Activated CD4-positive, alpha-beta memory T cell treated with anti-CD3 and anti-CD28 coated beads for 36 hours (primary cell): ENCODE data around the gene ZNF367. TPM values are rescaled to one million over a fixed set of nuclear protein-coding genes. Genes with fewer than 3 reads are reported as not detected.
"Not testable (repeated sequence)": the region's sequence is repeated elsewhere in the genome, so short reads cannot be mapped to it uniquely, and the experiment has no call there.

ENCODE experiments used
- CTCF ChIA-PET: fragments of 350-600 bp; sonication (Branson Sonifier 250); formaldehyde crosslinking; loops from one replicate; lab custom pipeline; 2021; ENCODE audit warnings: antibody characterized with exemption, inconsistent platforms; lab: Charles Lee
- POLR2A ChIA-PET: fragments of 350-600 bp; sonication (Branson Sonifier 250); formaldehyde crosslinking; loops from one replicate; lab custom pipeline; 2021; ENCODE audit warnings: antibody characterized with exemption; lab: Charles Lee
- DNase-seq: peaks from one replicate; pipeline ENCODE4 v3.0.0-alpha.2; 2020
- H3K27ac Mint-ChIP-seq: one replicate; pipeline ENCODE4 v1.8.0; 2021; ENCODE audit warnings: mixed read lengths
- H3K27me3 Mint-ChIP-seq: one replicate; pipeline ENCODE4 v1.8.0; 2021; ENCODE audit warnings: mixed read lengths
- H3K36me3 Mint-ChIP-seq: one replicate; pipeline ENCODE4 v1.8.0; 2021; ENCODE audit warnings: mixed read lengths
- H3K4me1 Mint-ChIP-seq: one replicate; pipeline ENCODE4 v1.8.0; 2021; ENCODE audit warnings: low read depth, mixed read lengths
- H3K4me3 Mint-ChIP-seq: one replicate; pipeline ENCODE4 v1.8.0; 2021; ENCODE audit warnings: mild to moderate bottlenecking, mixed read lengths
- H3K9me3 Mint-ChIP-seq: one replicate; pipeline ENCODE4 v1.8.0; 2021; ENCODE audit warnings: mixed read lengths
- intact Hi-C: fragments of 100-400 bp; cut with micrococcal nuclease; formaldehyde crosslinking; loops from one replicate; pipeline ENCODE4 v1.15.1; 2023
- total RNA-seq, 2 experiments: library from RNA; stranded (reverse); gene quantifications; one replicate each; pipeline ENCODE4 v1.2.3, GENCODE V29; 2021

The ZNF367 gene
- total RNA-seq, 2 experiments from 2014 or later: 29.0 to 30.1 TPM

DNA sequence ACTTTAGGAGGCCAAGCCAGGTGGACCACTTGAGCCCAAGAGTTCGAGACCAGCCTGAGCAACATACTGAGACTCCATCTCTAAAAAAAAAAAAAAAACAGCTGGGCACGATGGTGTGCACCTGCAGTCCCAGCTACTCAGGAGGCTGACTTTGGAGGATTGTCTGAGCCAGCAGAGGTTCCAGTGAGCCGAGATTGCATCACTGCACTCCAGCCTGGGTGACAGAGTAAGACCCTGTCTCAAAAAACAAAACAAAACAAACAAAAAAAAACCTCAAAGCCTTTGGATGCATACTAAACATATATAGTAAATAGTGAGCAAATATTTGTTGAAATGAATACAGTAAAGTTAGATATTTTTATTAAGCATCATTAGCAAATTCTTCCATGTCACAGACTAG is 40.0 kb downstream of the ZNF367 start:
- intact Hi-C loops: no loop called here
- H3K4me1 Mint-ChIP-seq: peaks cover 22% of the 10 kb centered on the region
- H3K36me3 Mint-ChIP-seq: no peaks in the 10 kb centered on the region
- ChIA-PET POLR2A (no interaction called here), CTCF (interaction anchor here (0.6 kb wide), 1 partner anchor 198 kb away, joined by 3 read pairs; no protein-coding TSS in a partner anchor)
- no peaks in the 10 kb centered on the region for H3K27me3 Mint-ChIP-seq
- no peak for DNase-seq
- no peaks in the 10 kb centered on the region for H3K9me3 Mint-ChIP-seq
- H3K4me3 Mint-ChIP-seq: no peak overlapping the region
- no peak overlapping the region for H3K27ac Mint-ChIP-seq

DNA sequence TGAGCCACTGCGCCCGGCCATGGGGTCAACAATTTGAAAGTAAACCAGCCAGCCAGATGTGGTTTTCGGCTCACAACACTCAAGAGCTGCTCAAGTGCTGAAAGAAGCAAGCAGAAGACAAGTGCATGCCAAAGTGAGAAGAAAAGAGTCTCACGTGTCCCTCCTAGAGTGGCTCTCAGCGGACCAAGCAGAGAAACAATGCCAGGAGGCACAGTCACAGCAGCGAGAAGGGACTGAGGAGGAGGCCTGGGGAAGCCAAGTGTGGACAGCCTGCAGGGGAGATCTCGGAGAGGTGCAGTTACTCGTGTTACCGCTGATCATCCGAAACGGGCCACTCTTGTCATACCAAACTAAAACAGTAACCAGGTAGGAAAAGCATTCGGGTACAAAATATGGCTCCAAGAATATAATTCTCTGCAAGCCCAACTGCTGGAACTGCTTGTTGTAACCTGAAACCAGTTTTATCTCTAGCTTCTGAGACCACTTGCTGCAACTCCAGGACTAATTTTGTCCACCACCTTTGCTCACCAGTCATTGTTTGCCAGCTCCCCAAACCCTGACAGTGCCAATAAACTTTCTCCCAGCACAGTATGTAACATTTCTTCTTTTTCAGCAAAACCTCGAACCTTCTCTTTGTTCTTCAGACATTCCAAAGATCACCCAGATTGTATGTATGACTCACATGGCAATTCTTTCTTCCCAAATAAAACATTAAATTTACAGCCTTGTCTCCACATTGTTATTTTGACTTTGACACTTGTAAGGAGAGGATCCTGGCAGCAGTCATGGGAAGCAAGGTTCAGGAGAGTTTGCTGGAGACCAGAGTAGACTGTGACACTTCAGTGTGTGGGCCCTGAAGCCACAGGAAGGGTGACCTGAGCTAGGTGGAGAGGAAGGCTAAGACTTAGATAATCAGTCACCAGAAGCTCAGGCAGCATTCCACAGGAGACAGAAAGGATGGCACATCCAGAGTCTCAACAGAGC is 41.0 kb downstream of the ZNF367 start:
- intact Hi-C loops: no loop called here
- no peak for DNase-seq
- H3K27me3 Mint-ChIP-seq: no peaks in the 10 kb centered on the region
- no peak overlapping the region for H3K27ac Mint-ChIP-seq
- CTCF ChIA-PET: no interaction called here
- no peak overlapping the region for H3K4me3 Mint-ChIP-seq
- no peaks in the 10 kb centered on the region for H3K9me3 Mint-ChIP-seq
- H3K36me3 Mint-ChIP-seq: no peaks in the 10 kb centered on the region
- POLR2A ChIA-PET: no interaction called here
- peaks cover 14% of the 10 kb centered on the region for H3K4me1 Mint-ChIP-seq

DNA sequence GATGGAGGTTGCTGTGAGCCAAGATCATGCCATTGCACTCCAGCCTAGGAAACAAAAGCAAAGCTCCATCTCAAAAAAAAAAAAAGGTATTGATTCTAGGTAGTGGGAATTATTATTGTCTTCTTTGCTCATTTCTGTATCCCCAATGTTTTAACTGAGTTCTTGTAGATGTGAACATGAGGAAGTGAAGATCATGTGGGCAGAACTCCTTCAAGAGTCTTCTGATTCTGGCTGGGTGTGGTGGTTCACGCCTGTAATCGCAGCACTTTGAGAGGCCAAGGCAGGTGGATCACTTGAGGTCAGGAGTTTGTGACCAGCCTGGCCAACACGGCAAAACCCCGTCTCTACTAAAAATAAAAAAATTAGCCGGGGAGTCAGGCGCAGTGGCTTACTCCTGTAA is 42.7 kb downstream of the ZNF367 start:
- POLR2A ChIA-PET: interaction anchor here (0.7 kb wide), 1 partner anchor 1893 kb away, joined by 3 read pairs; no protein-coding TSS in a partner anchor
- H3K27me3 Mint-ChIP-seq, H3K27ac Mint-ChIP-seq, DNase-seq, H3K4me1 Mint-ChIP-seq, CTCF ChIA-PET, intact Hi-C loops, H3K9me3 Mint-ChIP-seq, H3K4me3 Mint-ChIP-seq, H3K36me3 Mint-ChIP-seq: not testable (repeated sequence)

GRCh38 chr9:96367943-96368342 is 50.2 kb downstream of the ZNF367 start:
- intact Hi-C loops: no loop called here
- no peak for DNase-seq
- H3K27ac Mint-ChIP-seq: no peak overlapping the region
- no peak overlapping the region for H3K4me3 Mint-ChIP-seq
- no peaks in the 10 kb centered on the region for H3K27me3 Mint-ChIP-seq
- peaks cover 7% of the 10 kb centered on the region for H3K36me3 Mint-ChIP-seq
- no peaks in the 10 kb centered on the region for H3K9me3 Mint-ChIP-seq
- H3K4me1 Mint-ChIP-seq: no peaks in the 10 kb centered on the region
- ChIA-PET CTCF (no interaction called here), POLR2A (no interaction called here)

GRCh38 chr9:96363175-96363967 is 54.8 kb downstream of the ZNF367 start:
- intact Hi-C loops: no loop called here
- no peaks in the 10 kb centered on the region for H3K27me3 Mint-ChIP-seq
- no peaks in the 10 kb centered on the region for H3K9me3 Mint-ChIP-seq
- ChIA-PET POLR2A (no interaction called here), CTCF (interaction anchor here (1.4 kb wide), 1 partner anchor 36 kb away, joined by 3 read pairs; no protein-coding TSS in a partner anchor)
- H3K36me3 Mint-ChIP-seq: peaks cover 13% of the 10 kb centered on the region
- no peaks in the 10 kb centered on the region for H3K4me1 Mint-ChIP-seq
- H3K4me3 Mint-ChIP-seq: no peak overlapping the region
- no peak overlapping the region for H3K27ac Mint-ChIP-seq
- DNase-seq: no peak

- H3K9me3 Mint-ChIP-seq, CTCF ChIA-PET, DNase-seq, H3K27me3 Mint-ChIP-seq, H3K4me3 Mint-ChIP-seq, intact Hi-C loops, H3K27ac Mint-ChIP-seq, H3K4me1 Mint-ChIP-seq, POLR2A ChIA-PET: not testable (repeated sequence)
- H3K36me3 Mint-ChIP-seq: peaks cover 14% of the 10 kb centered on the region
These were observed 56.1 kb downstream of the ZNF367 start for GRCh38 chr9:96362119-96362518.

DNA sequence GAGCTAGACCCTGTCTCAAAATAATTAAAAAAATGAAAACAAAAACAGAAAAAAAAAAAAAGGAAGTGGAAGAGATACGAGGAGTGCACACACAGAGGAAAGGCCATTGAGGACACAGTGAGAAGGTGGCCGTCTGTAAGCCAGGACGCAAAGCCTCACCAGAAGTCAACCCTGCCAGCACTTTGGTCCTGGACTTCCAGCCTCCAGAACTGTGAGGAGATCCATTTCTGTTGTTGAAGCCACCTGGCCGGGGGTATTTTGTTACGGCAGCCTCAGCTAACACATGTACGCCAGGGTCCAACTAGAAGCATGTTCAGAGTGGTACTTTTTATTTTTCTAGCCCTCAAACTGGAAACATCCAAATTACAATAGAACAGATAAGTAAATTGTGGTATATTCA is 56.5 kb downstream of the ZNF367 start:
- intact Hi-C loops: no loop called here
- no peak for DNase-seq
- H3K4me3 Mint-ChIP-seq: no peak overlapping the region
- H3K9me3 Mint-ChIP-seq: no peaks in the 10 kb centered on the region
- ChIA-PET CTCF (no interaction called here), POLR2A (no interaction called here)
- H3K27ac Mint-ChIP-seq: no peak overlapping the region
- H3K4me1 Mint-ChIP-seq: no peaks in the 10 kb centered on the region
- H3K36me3 Mint-ChIP-seq: peaks cover 14% of the 10 kb centered on the region
- H3K27me3 Mint-ChIP-seq: no peaks in the 10 kb centered on the region

DNA sequence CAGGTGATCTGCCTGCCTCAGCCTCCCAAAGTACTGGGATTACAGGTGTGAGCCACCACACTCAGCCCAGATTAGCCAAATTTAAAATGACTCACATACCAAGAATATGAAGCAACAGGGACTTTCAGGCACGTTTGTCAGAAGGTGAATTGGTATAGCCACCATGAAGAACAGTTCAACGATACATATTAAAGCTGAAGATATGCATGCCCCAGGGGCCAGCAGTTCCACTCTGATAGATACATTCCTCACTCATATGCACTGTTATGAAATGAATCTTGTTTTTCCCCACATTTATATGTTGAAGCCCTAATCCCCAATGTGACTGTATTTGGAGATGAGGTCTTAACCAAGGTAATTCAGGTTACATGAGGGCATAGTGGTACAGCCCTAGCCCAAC is 57.2 kb downstream of the ZNF367 start:
- CTCF ChIA-PET: no interaction called here
- intact Hi-C loops: no loop called here
- Mint-ChIP-seq H3K36me3 (peaks cover 14% of the 10 kb centered on the region), H3K27me3 (no peaks in the 10 kb centered on the region), H3K9me3 (no peaks in the 10 kb centered on the region), H3K4me3 (no peak overlapping the region), H3K4me1 (no peaks in the 10 kb centered on the region), H3K27ac (no peak overlapping the region)
- no peak for DNase-seq
- POLR2A ChIA-PET: no interaction called here

GRCh38 chr9:96360523-96360922 is 57.6 kb downstream of the ZNF367 start:
- CTCF ChIA-PET, H3K27ac Mint-ChIP-seq, DNase-seq, H3K27me3 Mint-ChIP-seq, H3K4me1 Mint-ChIP-seq, POLR2A ChIA-PET, H3K4me3 Mint-ChIP-seq, intact Hi-C loops, H3K9me3 Mint-ChIP-seq: not testable (repeated sequence)
- peaks cover 14% of the 10 kb centered on the region for H3K36me3 Mint-ChIP-seq

DNA sequence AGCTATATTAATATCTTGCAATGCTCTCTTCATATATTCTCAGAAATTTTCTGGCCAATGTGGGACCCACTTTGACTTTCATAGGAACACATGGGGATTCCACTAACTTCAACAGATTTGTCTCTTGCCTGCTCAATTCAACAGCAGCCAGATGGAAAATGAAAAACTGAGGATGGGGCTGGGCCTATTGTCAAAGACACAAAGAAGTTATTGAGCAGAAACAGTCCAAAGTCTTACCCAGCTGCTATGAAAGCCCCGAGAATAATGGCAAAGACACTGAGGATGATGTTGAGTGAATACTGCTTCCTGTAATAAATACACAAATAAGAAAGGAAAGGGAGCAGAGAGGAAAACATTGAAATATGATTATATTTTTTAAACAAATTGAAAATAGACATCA is 67.3 kb downstream of the ZNF367 start:
- Mint-ChIP-seq H3K27me3 (no peaks in the 10 kb centered on the region), H3K9me3 (peaks cover 6% of the 10 kb centered on the region), H3K4me1 (no peaks in the 10 kb centered on the region), H3K36me3 (peaks cover 9% of the 10 kb centered on the region), H3K27ac (no peak overlapping the region), H3K4me3 (no peak overlapping the region)
- CTCF ChIA-PET: no interaction called here
- intact Hi-C loops: no loop called here
- POLR2A ChIA-PET: no interaction called here
- no peak for DNase-seq

- Mint-ChIP-seq H3K27me3 (no peaks in the 10 kb centered on the region), H3K4me3 (no peak overlapping the region), H3K9me3 (peaks cover 6% of the 10 kb centered on the region), H3K36me3 (peaks cover 9% of the 10 kb centered on the region), H3K27ac (no peak overlapping the region), H3K4me1 (peaks cover 3% of the 10 kb centered on the region)
- DNase-seq: no peak
- CTCF ChIA-PET: no interaction called here
- intact Hi-C loops: no loop called here
- POLR2A ChIA-PET: interaction anchor here (0.6 kb wide), 1 partner anchor 16 kb away, joined by 6 read pairs; no protein-coding TSS in a partner anchor
These were observed 69.9 kb downstream of the ZNF367 start for GRCh38 chr9:96348261-96348660.

DNA sequence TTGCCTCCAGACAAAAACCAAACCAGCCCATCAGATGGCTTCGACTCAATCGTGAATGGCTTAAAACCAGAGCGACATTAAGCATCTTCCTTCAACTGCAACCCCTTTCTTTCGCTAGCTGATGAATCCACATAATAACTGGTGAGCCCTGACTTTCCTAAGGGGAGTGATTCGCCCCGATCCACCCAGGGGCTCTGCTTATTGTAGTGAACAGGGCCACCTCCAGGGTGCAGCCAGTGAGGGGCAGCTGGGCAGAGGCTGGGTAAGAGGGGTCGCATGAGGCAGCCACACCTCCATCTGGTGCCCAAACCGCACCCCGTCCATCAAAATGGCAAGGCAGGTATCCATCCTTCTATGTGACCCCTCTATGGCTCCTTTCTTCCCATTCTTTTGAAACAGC is 72.6 kb downstream of the ZNF367 start:
- intact Hi-C loops: no loop called here
- ChIA-PET POLR2A (no interaction called here), CTCF (no interaction called here)
- Mint-ChIP-seq H3K27ac (no peak overlapping the region), H3K36me3 (peaks cover 8% of the 10 kb centered on the region), H3K4me1 (peaks cover 3% of the 10 kb centered on the region), H3K9me3 (peaks cover 6% of the 10 kb centered on the region), H3K27me3 (no peaks in the 10 kb centered on the region), H3K4me3 (no peak overlapping the region)
- DNase-seq: no peak
